ENCODE results near the gene IL12RB1.

- TF ChIP-seq MYC (IDR thresholded peaks at IDR 0.05; ENCODE audit: borderline replicate concordance, low read length) (no peak), CTCF (IDR thresholded peaks at IDR 0.05) (no peak), HOXA7 (CRISPR knock-in tag; IDR thresholded peaks at IDR 0.05) (no peak), NR3C1 (IDR thresholded peaks at IDR 0.05) (no peak), POLR2A (IDR thresholded peaks at IDR 0.05; ENCODE audit: low read length) (no peak), EHF (CRISPR knock-in tag; IDR thresholded peaks at IDR 0.05) (no peak), CEBPB (IDR thresholded peaks at IDR 0.05) (no peak)
- TF ChIP-seq, protein P1, sequence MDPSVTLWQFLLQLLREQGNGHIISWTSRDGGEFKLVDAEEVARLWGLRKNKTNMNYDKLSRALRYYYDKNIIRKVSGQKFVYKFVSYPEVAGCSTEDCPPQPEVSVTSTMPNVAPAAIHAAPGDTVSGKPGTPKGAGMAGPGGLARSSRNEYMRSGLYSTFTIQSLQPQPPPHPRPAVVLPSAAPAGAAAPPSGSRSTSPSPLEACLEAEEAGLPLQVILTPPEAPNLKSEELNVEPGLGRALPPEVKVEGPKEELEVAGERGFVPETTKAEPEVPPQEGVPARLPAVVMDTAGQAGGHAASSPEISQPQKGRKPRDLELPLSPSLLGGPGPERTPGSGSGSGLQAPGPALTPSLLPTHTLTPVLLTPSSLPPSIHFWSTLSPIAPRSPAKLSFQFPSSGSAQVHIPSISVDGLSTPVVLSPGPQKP (IDR thresholded peaks at IDR 0.05; ENCODE audit: low read depth, low read length): no peak
Observed at GRCh38 chr19:18017275-18018083, 69.3 kb downstream of the IL12RB1 start.

Data from A549 (cell line).